ENCODE data around the gene WWOX. TPM values are rescaled to one million over a fixed set of nuclear protein-coding genes. Genes with fewer than 3 reads are reported as not detected.

The WWOX gene
- total RNA-seq, 1 donor from 2014 or later = 106 TPM

- Histone ChIP-seq H3K27me3 (no peaks in the 10 kb centered on the region), H3K27ac (no peak overlapping the region), H3K36me3 (no peaks in the 10 kb centered on the region), H3K4me1 (no peaks in the 10 kb centered on the region), H3K4me3 (no peak overlapping the region), H3K9me3 (no peaks in the 10 kb centered on the region)
- TF ChIP-seq, protein P1, sequence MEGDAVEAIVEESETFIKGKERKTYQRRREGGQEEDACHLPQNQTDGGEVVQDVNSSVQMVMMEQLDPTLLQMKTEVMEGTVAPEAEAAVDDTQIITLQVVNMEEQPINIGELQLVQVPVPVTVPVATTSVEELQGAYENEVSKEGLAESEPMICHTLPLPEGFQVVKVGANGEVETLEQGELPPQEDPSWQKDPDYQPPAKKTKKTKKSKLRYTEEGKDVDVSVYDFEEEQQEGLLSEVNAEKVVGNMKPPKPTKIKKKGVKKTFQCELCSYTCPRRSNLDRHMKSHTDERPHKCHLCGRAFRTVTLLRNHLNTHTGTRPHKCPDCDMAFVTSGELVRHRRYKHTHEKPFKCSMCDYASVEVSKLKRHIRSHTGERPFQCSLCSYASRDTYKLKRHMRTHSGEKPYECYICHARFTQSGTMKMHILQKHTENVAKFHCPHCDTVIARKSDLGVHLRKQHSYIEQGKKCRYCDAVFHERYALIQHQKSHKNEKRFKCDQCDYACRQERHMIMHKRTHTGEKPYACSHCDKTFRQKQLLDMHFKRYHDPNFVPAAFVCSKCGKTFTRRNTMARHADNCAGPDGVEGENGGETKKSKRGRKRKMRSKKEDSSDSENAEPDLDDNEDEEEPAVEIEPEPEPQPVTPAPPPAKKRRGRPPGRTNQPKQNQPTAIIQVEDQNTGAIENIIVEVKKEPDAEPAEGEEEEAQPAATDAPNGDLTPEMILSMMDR (IDR thresholded peaks at IDR 0.05) = no peak
- intact Hi-C loops (cut with DNase I) = no loop called here
- no peak for DNase-seq (ENCODE audit: low spot score in 2 of 2)
Observed at GRCh38 chr16:78176435-78176834, 77.0 kb downstream of the WWOX start.

- Histone ChIP-seq H3K4me3 (no peak overlapping the region), H3K9me3 (no peaks in the 10 kb centered on the region), H3K36me3 (no peaks in the 10 kb centered on the region), H3K27ac (no peak overlapping the region), H3K27me3 (no peaks in the 10 kb centered on the region), H3K4me1 (no peaks in the 10 kb centered on the region)
- no peak for DNase-seq (ENCODE audit: low spot score in 2 of 2)
- intact Hi-C loops (cut with DNase I) = no loop called here
- TF ChIP-seq, protein P1 (IDR thresholded peaks at IDR 0.05) = no peak
Observed at GRCh38 chr16:78177218-78177617, 77.8 kb downstream of the WWOX start.

- no peak for DNase-seq (ENCODE audit: low spot score in 2 of 2)
- Histone ChIP-seq H3K4me1 (no peaks in the 10 kb centered on the region), H3K9me3 (no peaks in the 10 kb centered on the region), H3K27me3 (no peaks in the 10 kb centered on the region), H3K4me3 (no peak overlapping the region), H3K36me3 (no peaks in the 10 kb centered on the region), H3K27ac (no peak overlapping the region)
- TF ChIP-seq, protein P1 (IDR thresholded peaks at IDR 0.05) = no peak
- intact Hi-C loops (cut with DNase I) = no loop called here
Observed at GRCh38 chr16:78177987-78178386, 78.5 kb downstream of the WWOX start.

- Histone ChIP-seq H3K4me1 (peaks cover 0 to 2% of the 10 kb centered on the region in 2 donors), H3K9me3 (no peaks in the 10 kb centered on the region), H3K27me3 (no peaks in the 10 kb centered on the region), H3K36me3 (no peaks in the 10 kb centered on the region), H3K4me3 (no peak overlapping the region), H3K27ac (no peak overlapping the region)
- intact Hi-C loops (cut with DNase I) = no loop called here
- DNase-seq (ENCODE audit: low spot score in 2 of 2) = no peak
- TF ChIP-seq, protein P1 (IDR thresholded peaks at IDR 0.05) = no peak
Observed at GRCh38 chr16:78179666-78180065, 80.2 kb downstream of the WWOX start.

DNA sequence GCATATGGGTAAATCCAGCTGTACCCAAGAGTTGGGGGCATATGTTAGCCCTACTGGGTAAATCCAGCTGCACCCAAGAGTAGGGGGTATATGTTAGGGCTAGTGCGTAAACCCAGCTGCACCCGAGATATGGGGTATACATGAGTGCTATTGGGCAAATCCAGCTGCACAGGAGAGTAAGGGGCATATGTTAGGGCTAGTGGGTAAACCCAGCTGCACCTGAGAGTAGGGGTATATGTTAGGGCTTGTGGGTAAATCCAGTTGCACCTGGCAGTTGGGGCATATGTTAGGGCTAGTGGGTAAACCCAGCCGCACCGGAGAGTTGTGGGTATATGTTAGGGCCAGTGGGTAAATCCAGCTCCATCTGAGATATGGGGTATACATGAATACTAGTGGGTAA, 80.9 kb downstream of the WWOX start:
- TF ChIP-seq, protein P1 (IDR thresholded peaks at IDR 0.05) = no peak
- intact Hi-C loops (cut with DNase I) = no loop called here
- no peak for DNase-seq (ENCODE audit: low spot score in 2 of 2)

More for the DNA sequence above, 80.9 kb downstream of the WWOX start:
- Histone ChIP-seq H3K4me1 (peaks cover 0 to 2% of the 10 kb centered on the region in 2 donors), H3K9me3 (no peaks in the 10 kb centered on the region), H3K27ac (no peak overlapping the region), H3K4me3 (no peak overlapping the region), H3K36me3 (no peaks in the 10 kb centered on the region), H3K27me3 (no peaks in the 10 kb centered on the region)
